HG03060 (cell line): ENCODE measurements around the gene SFRP5.

ENCODE experiments used
- ATAC-seq: cut with Tn5 transposase; IDR thresholded peaks from one replicate; pipeline ENCODE4 v1.9.1; 2021; ENCODE audit warnings: low read depth, moderate number of reproducible peaks; ENCODE audit not compliant: unreplicated experiment

Gene SFRP5, protein sequence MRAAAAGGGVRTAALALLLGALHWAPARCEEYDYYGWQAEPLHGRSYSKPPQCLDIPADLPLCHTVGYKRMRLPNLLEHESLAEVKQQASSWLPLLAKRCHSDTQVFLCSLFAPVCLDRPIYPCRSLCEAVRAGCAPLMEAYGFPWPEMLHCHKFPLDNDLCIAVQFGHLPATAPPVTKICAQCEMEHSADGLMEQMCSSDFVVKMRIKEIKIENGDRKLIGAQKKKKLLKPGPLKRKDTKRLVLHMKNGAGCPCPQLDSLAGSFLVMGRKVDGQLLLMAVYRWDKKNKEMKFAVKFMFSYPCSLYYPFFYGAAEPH

DNA sequence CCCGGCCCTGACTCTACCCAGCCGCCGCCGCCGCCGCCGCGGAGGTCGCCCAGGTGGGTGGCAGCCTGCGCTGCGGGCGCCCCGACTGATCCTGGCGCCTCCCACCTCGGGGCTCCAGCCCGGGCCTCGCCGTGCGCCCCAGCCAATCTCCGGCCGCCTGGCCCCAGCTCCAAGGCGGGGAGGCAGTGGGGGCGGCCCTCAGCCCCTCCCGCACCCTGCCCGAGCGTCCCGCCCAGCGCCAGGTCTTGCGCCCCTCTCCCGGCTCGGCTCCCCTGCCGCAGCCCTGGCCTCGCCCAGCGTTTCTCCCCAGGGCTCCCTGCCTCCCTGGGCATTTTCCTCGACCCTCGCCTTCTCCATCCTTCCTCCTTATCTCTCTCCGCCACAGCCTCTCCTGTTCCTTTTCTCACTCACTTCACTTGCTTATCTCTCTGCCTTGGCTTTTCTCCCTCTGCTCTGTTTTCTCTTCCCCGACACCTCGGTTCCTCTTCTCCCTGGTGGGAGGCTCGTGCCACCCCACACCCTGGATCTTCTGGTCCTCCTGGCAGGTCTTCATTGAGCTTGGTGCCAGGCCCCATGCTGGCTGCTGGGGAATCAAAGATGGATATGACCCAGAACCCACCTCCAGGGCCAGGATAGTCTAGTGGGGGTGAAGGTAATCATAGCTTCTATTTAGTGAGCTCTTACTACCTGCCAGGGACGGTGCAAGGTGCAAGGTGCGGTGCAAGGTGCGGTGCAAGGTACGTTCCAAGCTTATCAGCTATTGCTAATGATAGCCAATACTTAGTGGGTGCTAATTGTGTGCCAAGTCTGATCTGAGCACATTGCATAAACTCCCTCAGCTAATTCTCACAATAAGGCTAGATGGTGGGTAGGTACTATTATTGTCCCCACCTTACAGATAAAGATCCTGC is at the start of gene SFRP5:
SFRP5 (minus strand) TSS at position 87 of the 911 bp plus-strand sequence. CDS start 166 bp downstream, outside the sequence.
- ATAC-seq = no peak

DNA sequence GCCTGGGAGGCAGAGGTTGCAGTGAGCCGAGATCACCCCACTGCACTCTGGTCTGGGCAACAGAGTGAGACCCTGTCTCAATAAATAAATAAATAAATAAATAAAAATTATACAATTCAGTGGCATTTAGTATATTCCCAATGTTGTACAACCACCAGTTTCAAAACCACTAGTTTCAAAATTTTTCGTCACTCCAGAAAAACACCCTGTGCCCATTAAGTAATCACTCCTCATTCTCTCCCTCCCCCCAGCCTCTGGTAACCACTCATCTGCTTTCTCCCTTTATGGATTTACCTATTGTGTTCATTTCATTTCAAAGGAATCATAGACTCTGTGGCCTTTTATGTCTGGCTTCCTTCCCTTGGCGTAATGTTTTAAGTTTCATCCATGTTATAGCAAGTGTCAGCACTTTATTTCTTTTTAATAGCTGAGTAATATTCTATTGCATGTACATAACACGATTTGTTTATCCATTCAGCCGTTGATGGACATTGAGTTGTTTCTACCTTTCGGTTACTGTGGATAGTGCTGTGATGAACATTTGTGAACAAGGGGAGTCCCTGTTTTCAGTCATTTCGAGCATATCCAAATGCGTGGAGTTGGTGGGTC is 48.4 kb upstream of the SFRP5 start:
- ATAC-seq = no peak

DNA sequence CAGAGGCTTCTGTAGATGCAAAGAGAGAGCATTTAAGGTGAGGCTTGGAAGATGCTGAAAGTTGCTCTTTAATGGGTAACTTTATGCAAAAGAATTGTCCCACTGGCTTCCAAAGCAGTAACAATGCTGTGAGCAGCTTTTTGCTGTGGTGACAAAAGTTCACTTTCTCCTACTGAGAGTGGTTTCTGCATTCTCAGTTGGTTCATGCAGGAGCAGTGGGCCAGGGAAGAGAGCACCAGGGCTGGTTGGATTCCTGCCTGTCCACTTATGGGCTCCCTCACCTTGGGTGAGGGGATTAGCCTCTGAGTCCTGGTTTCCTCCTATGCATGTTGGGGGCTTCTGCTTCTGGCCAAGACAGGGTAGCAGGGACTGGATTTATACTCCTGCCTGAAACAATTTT is 46.8 kb upstream of the SFRP5 start:
- no peak for ATAC-seq

DNA sequence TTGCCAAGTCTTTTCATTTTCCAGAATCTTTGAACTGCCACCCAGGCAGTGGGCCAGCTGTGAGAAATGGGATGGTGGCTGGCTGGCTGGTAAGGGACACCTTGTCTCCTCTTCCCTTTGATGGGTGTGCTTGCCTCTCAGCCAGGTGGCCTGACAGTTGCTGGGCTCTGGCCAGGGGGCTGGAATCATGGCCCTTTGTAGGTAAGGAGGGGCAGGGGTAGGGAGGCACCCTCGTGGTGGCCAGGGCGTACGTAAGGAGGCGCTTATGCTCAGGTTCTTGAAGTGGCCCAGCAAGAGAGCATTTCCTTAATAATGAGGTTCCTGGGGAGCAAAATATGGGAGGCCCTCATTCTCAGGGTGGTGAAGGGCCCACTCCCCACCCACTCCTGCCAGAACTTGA is 44.8 kb upstream of the SFRP5 start:
- ATAC-seq = no peak

DNA sequence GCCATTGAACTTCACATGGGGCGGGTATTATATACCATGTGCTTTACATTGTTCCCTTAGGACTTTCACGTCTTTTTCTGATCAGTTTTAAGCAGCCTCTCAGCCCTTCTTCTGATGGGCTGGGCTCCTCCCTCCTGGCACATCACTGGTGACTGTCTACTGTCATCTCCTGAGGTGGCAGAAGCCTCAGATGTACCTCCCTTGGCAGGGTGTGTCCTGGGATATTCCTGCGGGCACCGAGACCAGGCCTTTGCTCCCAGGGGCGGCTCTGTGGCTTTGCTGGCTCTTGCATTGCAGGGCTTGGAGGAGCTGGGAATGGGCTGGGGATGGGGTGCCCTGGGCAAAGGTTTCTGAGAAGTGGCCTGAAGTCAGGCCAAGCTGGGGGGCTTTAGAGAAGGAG is 43.2 kb upstream of the SFRP5 start:
- ATAC-seq = no peak

DNA sequence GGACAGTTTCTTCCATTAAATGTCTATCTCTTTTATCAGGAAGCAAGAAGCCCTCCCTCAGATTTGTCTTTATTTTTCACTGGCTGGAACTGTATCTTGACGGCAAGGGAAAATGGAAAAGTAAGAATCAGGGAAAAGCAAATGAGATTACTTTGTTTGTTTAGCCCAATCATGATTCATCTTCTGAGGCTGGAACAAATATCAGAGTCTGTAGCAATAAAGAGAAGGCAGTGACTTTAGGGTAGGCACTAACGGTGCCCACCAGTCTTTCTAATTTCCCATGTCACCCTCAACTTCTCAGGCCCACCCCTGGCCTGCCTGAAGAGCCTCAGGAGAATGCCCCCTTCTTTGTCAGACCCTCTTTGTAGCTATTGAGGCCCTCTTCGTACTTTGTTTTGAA is 41.5 kb upstream of the SFRP5 start:
- ATAC-seq = no peak

DNA sequence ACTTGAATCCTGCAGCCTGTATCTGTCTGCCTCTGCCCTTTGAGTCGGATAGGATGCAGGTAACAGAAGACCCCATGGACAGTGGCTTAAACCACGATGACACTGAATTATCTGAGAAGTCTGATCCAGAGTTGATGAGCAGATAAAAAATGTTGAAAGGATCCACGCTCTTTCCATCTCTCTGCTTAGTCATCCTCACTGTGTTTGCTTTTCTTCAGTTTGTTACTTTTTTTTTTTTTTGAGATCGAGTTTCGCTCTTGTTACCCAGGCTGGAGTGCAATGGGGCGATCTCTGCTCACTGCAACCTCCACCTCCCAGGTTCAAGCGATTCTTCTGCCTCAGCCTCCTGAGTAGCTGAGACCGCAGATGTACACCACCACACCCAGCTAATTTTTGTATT is 40.9 kb upstream of the SFRP5 start:
- ATAC-seq = no peak

DNA sequence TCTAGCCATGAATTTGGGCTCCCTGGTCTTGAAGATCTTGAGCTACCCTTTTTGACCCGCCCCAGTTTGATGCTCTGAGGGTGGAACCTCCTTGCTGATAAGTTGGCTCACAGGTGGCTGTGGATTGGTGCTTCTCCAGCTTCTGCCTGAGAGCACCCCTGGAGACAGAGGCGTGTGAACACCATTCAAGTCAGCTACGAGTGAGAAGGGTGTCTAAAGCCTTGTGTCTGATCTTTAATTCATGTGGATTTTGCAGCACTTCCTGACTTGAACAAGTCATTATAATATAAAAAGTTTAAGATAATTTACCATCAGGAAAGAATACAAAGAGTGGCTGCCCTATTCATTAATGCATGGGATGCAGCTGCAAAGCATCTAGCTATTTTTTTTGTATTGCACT is 40.2 kb upstream of the SFRP5 start:
- no peak for ATAC-seq

DNA sequence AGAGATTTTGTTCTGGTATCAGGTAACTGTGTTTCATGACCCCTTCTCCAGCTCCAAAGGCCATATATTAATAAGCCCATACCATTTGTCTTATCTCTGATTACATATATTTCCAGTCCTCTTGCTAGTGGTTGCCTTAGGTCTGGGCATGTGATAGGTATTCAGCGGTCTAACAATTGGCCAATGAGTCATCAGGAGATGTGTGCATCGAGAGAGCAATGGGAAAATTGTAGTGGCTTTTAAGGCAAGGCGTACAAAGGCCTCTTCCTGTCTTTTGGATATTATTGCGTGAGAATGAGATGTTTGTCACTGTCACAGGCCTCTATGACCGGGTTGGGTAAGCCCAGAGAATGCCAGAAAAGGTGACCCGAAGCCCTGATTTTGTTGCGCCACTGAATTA is 38.6 kb upstream of the SFRP5 start:
- ATAC-seq = no peak

DNA sequence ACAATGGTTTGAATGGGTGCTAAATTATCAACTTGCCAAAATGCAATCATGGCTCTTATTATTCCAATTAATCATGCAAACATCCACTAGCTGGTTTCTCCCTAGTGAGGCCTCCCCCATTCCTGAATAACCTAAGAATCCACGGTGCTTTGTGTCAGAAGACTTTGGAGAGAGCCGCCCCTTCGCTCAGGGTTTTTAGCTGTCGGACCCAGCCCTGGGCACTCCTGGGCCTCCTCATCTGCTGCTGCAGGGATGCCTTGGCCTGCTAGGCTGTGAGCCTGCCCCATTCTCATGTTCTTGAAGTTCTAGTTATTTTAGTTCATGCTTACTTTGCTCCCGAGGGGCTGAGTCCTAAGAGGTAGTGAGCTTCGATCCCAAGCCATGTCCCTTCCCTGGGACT is 34.1 kb upstream of the SFRP5 start:
- no peak for ATAC-seq

DNA sequence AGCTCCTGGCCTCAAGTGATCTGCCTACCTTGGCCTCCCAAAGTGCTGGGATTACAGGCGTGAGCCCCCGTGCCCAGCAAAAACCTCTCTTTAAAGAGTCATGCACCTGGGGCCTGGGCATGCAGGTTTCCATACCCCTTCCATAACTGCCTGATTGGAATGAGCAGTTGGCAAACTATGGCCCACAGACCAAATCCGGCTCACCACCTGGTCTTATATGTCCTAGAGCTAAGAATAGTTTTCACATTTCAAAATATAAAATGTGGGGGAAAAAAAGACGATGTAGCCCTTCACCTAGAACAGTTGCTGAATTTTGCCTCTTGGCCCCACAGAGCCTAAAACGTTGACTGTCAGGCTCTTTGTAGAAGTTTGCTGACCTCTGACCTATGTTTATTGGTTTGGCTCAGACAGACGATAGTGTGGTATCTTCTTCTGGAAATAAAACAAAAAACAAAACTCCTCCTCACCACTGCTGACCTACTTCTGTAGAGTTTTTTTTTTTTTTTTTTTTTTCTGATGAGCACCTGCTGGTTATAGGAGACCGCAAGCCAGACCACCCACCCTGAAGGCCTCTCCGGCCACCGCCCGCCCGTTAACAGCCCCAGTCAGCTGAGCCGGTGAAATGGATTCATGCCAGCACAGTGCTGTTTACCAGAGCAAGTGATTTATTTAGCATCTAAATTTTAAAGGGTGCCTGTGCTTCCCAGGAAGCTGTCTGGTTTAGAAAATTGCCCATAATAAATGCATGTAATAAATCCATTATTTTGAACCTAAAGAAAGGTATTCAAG is 33.5 kb upstream of the SFRP5 start:
- no peak for ATAC-seq

DNA sequence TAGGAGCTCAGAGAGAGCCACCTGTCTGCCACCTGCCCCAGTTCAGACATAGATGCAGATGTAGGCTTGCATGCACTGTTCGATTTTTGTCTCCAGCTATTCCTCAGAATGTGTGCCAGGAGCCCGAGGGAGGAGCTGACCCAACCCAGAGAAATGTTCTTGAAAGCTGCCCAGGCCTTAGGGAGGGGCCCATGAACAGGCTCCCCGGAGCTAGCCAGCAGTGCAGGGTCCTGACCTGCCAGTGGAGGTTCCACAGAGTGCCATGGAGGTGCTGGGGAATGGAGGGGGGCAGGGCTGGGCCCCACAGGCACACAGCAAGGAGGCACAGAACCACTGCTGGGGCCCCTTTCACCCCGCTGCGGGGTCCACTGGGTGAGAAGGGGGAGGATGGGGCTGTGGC is 29.6 kb upstream of the SFRP5 start:
- no peak for ATAC-seq

DNA sequence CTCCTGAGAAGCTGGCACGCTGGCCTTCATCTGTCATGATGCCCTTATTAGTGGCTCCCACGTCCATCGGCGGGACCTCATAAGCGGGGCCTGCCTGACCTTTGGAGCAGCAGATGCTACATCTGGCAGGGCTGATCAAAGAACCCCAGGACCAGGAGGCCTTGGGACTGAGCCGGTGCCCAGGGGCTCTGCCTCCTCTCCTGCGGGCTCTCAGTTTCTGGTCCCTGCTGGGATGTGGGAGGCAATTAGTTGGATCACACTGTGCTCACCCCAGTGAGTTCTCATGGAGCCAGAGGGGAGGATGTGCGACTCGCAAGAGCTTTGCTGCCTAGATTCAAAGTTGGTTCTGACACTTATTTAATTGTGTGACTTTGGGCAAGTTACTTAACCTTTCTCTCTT is 28.7 kb upstream of the SFRP5 start:
- no peak for ATAC-seq

DNA sequence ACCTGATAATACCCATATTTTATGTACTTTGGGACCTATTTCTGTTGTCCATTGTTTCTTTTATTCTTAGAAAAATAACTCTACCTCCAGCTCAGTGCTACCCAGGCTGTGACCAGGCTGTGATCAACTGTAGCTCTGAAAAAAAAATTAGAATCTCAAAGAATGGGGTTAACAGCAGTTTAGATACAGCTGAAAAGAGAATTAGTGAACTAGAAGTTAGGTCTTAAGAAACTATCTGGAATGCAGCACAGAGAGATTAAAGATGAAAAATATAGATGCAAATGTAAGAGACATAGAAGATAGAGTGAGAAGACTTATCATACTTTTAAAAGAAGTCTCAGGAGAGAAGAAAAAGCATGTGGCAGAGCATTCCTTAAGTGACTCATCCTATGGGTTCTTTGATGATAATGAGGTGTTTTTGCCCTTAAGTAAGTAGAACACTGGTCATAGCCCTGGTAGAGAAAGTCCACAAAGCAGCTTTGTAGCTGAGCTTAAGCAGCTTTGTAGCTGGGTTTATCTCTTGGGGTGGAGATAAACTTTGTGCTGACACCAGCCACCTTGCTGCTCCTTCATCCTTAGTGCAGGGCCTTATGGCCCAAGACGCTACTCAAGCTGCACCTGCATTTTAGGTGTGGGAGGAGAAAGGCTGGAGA is 27.3 kb upstream of the SFRP5 start:
- ATAC-seq = no peak

DNA sequence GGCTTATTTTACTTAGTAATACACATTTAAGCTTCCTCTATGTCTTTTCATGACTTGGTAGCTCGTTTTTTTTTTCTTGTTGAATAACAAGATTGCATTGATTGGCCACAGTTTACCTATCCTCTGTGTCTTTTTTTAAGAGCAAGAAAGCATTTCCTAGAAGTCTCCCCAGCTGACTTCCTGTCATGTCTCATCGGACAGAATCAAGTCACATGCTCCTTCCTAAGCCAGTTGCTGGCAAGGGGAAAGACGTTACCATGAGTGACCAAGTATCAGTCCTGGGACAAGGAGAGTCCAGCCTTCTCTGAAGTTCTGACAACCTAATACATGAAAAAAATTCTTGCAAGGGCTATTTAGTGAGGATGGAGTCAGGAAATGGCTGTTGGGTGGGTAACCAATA is 24.9 kb upstream of the SFRP5 start:
- ATAC-seq = no peak

DNA sequence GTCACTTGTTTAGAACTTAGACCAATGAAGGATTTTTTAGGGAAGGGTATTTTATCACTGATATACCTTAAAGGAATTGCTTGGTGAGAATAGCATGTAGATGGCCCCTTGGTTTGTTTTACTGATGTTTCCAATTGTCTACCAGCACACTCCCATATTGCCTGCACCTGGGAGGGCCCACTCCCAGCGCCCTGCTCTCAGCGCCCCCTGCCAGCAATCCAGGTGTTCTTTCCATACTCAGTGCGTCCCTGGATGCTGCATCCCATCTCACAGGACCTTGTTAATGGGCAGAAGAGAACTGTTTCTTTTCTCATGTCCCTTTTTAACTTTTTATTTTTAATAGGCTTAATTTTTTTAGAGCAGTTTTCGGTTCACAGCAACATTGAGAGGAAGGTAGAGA is 24.1 kb upstream of the SFRP5 start:
- ATAC-seq = no peak

DNA sequence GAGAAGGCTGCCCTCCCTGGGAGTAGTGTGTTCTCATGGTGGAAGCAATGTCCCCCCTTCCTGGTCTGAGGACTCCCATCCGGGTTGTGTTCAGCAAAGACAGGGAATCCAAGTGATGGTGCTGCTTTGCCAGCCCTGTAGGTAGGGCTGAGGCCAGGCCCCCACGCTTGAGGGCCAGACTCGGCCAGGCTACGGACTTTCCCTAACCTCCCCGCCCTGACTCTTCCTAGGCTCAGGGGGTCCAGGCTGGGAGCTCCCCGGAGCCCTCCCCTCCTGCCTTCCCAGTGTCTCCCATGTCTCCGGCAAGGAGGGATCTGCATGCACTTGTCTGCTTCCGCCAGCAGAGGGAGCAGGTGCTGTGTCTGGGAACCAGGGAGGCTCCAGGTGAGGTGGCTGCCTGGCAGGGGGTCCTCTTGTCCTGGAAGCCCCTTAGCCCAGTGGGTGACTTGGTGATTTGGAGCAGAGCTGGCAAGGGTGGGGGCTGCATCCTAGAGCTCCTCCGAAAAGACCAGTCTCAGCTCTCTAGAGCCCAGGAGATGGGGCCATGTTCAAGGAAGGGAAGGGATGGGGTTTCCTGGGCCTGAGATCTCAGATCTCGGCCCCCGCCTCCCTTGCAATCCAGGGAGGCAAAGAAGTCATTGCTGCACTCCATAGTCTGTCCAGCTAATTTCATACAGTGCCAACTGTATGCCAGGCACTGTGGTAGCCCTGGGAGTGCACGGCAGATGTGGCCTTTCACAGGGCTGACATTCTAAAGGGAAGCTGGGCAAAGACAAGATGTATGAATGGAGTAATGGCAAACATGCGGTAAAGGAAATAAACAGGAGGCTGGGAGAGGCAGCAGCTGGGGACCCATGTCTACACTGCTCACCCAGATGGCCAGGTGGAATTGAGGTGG is 20.3 kb upstream of the SFRP5 start:
- no peak for ATAC-seq

DNA sequence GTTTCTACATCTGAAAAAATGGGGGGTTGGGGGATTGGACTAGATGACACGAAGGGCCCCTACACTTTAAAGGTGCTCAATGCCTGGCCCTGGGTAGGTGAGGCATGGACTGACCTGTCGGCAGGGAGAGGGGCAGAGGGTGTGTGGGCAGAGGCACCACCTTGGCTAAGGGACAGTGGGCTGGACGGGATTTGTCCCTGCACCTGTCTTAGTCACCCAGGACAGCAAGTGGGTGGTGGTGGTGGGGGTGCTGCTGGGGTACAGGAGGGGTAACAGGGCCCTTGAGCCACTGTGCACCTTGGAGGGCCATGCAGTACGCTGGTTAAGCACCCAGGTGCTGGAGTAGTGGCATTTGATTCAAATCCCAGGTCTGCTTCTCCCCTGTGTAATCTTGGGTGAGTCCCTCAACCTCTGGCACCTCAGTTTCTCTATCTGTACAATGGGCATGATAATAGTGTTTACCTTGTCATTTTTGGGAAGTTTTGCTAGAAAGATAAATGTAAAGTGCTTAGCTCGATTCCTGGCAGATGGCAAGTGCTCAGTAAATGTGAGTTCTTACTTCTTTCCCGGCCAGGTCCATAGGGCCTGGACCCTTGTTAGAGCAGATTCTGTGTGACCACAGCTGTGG is 18.1 kb upstream of the SFRP5 start:
- ATAC-seq = no peak
